K562 (cell line): Measurements from ENCODE around the gene FN3K. TPM values are rescaled to one million over a fixed set of nuclear protein-coding genes. Genes with fewer than 3 reads are reported as not detected.

Source experiments
- CEBPG ChIP-seq, 3 experiments: fragments of 200-800 bp in 1 of 3; sonication (Bioruptor generic) in 1 of 3; sonication (generic) in 1 of 3; formaldehyde crosslinking in 1 of 3; IDR thresholded peaks in 2 of 3; conservative IDR thresholded peaks in 1 of 3; 2 replicates each; pipeline versions ENCODE4 v1.6.1 to v1.8.0; 2016 to 2022; ENCODE audit warnings: missing compliant biosample characterization in 2 of 3, missing genetic modification characterization in 2 of 3, mild to moderate bottlenecking in 1 of 3, missing genetic modification reagents in 1 of 3
- CREB3 ChIP-seq: fragments of 450-650 bp; conservative IDR thresholded peaks from 2 replicates; pipeline ENCODE4 v1.6.1; 2016; ENCODE audit warnings: missing genetic modification characterization, low read depth, mild to moderate bottlenecking, missing compliant biosample characterization, moderate library complexity
- POLR3A ChIP-seq: IDR thresholded peaks from 2 replicates; pipeline ENCODE4 v1.6.1; 2011; ENCODE audit warnings: borderline replicate concordance, mild to moderate bottlenecking, moderate library complexity; ENCODE audit not compliant: insufficient read length, insufficient read depth; ENCODE audit errors: extremely low read depth
- PTTG1 ChIP-seq: fragments of 450-650 bp; IDR thresholded peaks from 2 replicates; pipeline ENCODE4 v1.6.1; 2016; ENCODE audit warnings: low read depth, mild to moderate bottlenecking, missing genetic modification characterization, missing compliant biosample characterization
- SMARCE1 ChIP-seq: fragments of 450-650 bp; IDR thresholded peaks from 2 replicates; pipeline ENCODE4 v1.7.1; 2016; ENCODE audit warnings: mild to moderate bottlenecking
- TEAD2 ChIP-seq: fragments of 450-650 bp; IDR thresholded peaks from 2 replicates; pipeline ENCODE4 v1.6.1; 2016; ENCODE audit warnings: missing genetic modification characterization, control low read depth, missing compliant biosample characterization
- ZBTB40 ChIP-seq, 2 experiments: fragments of 450-650 bp in 1 of 2; sonication (generic) in 1 of 2; formaldehyde crosslinking in 1 of 2; IDR thresholded peaks; 2 replicates each; pipeline versions ENCODE4 v1.7.1 to v1.9.0; 2016 to 2022; ENCODE audit warnings: inconsistent platforms in 1 of 2, mild to moderate bottlenecking in 1 of 2, missing genetic modification reagents in 1 of 2
- ZNF143 ChIP-seq: sonication (generic); formaldehyde crosslinking; IDR thresholded peaks from 2 replicates; pipeline ENCODE4 v1.9.0; 2022; ENCODE audit warnings: mild to moderate bottlenecking, missing genetic modification reagents
- ZNF780A ChIP-seq: fragments of 250-450 bp; sonication (Bioruptor Pico); IDR thresholded peaks from 2 replicates; pipeline ENCODE4 v1.5.0; 2021; ENCODE audit warnings: mild to moderate bottlenecking
- polyA plus RNA-seq, 8 experiments: library from polyadenylated mRNA; depleted of rRNA in 4 of 8; stranded (reverse) in 5 of 8; unstranded in 3 of 8; fragments of >200 nt; fragmentation: Nextera tagmentation in 2 of 8; fragmentation: Illumina TruSeq in 1 of 8; extraction: Ambion mirVana in 2 of 8; extraction: Trizol in 1 of 8; gene quantifications; 2 replicates each; pipeline versions ENCODE4 v1.2.1 to v1.2.3, GENCODE V29; 2011 to 2014; ENCODE audit warnings: inconsistent platforms in 1 of 8, missing spikeins in 1 of 8
- total RNA-seq, 7 experiments: library from RNA; depleted of rRNA in 6 of 7; stranded (reverse); fragments of >200 nt in 6 of 7; fragmentation: Illumina TruSeq in 2 of 7; extraction: Trizol in 2 of 7; gene quantifications; 2 replicates each; pipeline versions ENCODE4 v1.2.1 to v1.2.3, GENCODE V29; 2011 to 2021; ENCODE audit warnings: low replicate concordance in 1 of 7
- TF ChIP-seq, protein P1 (sequence below): fragments of 250-450 bp; sonication (Bioruptor Pico); IDR thresholded peaks from 2 replicates; pipeline ENCODE4 v1.6.1; 2021; ENCODE audit warnings: mild to moderate bottlenecking
- TF ChIP-seq, protein P2 (sequence below): fragments of 250-450 bp; sonication (Bioruptor Pico); IDR thresholded peaks from 2 replicates; pipeline ENCODE4 v1.4.0; 2020; ENCODE audit warnings: mild to moderate bottlenecking, moderate library complexity

The FN3K gene
- total and polyA plus RNA-seq, 9 of the 15 experiments (the other 6 are each of a cell fraction or from before 2014, with no cell fraction given), result 0.08 to 22.7 (median 3.8) TPM

DNA sequence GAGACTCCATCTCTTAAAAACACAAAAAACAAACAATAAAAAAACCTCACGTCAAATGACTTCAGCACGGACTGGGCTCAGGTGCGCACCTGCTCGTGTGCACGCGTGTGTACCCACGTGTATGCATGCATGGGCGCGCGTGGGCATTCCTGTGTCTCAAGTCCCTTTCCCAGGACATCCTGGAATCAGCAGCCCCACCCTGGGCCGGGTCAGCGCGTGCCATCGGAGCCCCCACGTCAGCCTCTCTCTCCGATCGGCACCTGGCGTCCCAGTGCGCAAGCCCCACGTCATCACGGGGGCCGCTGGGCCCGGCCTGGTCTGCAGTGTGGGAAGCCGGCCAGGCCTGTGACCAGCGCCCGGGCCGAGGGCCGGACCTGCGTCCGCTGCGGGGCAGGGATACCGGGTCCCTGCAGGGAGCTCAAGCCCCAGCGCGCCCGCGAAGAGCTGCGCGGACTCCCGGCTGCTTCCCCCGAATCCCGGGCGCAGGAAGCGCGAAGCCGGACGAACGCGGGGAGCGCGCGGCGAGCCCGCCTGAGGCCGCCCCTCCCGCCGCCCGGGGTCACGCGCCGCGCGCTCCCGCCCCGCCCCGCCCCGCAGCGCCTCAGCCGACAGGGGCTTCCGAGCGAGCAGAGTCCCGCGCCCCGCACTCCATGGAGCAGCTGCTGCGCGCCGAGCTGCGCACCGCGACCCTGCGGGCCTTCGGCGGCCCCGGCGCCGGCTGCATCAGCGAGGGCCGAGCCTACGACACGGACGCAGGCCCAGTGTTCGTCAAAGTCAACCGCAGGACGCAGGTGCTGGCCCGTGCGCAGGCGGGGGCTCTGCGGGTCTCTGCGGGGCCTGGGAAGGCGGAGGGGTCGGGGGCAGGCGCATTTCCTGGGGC lies at the start of gene FN3K (continued):
- TF ChIP-seq ZBTB40 (IDR thresholded peaks at IDR 0.05) (no peak), ZBTB40 (CRISPR knock-in tag; IDR thresholded peaks at IDR 0.05) (no peak), PTTG1 (no peak), CEBPG (CRISPR knock-in tag; IDR thresholded peaks at IDR 0.05) (no peak), CEBPG (tag; conservative IDR thresholded peaks at IDR 0.05 in 1 of 2, IDR thresholded peaks at IDR 0.05 in 1 of 2) (no peak), SMARCE1 (no peak), TEAD2 (tag) (no peak), ZNF780A (CRISPR knock-in tag) (no peak), CREB3 (tag) (no peak), ZNF143 (CRISPR knock-in tag) (no peak), POLR3A (no peak)
- TF ChIP-seq, protein P1, sequence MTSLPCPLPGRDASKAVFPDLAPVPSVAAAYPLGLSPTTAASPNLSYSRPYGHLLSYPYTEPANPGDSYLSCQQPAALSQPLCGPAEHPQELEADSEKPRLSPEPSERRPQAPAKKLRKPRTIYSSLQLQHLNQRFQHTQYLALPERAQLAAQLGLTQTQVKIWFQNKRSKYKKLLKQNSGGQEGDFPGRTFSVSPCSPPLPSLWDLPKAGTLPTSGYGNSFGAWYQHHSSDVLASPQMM (CRISPR knock-in tag), result no peak
- TF ChIP-seq, protein P2, sequence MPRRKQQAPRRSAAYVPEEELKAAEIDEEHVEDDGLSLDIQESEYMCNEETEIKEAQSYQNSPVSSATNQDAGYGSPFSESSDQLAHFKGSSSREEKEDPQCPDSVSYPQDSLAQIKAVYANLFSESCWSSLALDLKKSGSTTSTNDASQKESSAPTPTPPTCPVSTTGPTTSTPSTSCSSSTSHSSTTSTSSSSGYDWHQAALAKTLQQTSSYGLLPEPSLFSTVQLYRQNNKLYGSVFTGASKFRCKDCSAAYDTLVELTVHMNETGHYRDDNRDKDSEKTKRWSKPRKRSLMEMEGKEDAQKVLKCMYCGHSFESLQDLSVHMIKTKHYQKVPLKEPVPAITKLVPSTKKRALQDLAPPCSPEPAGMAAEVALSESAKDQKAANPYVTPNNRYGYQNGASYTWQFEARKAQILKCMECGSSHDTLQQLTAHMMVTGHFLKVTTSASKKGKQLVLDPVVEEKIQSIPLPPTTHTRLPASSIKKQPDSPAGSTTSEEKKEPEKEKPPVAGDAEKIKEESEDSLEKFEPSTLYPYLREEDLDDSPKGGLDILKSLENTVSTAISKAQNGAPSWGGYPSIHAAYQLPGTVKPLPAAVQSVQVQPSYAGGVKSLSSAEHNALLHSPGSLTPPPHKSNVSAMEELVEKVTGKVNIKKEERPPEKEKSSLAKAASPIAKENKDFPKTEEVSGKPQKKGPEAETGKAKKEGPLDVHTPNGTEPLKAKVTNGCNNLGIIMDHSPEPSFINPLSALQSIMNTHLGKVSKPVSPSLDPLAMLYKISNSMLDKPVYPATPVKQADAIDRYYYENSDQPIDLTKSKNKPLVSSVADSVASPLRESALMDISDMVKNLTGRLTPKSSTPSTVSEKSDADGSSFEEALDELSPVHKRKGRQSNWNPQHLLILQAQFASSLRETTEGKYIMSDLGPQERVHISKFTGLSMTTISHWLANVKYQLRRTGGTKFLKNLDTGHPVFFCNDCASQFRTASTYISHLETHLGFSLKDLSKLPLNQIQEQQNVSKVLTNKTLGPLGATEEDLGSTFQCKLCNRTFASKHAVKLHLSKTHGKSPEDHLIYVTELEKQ (CRISPR knock-in tag), result no peak
